Large intestine (tissue), 3 donors: ENCODE data around the gene PTPRD. TPM values are rescaled to one million over a fixed set of nuclear protein-coding genes. Genes with fewer than 3 reads are reported as not detected.

Experiments used
- DNase-seq, 2 donors: peaks; one replicate each; pipeline versions ENCODE4 v3.0.0 to v3.0.0-alpha.2; 2013
- H3K27ac ChIP-seq: one replicate; pipeline ENCODE4 v1.5.1; 2013; ENCODE audit warnings: low read length
- H3K27me3 ChIP-seq: 2 replicates; pipeline ENCODE4 v1.6.1; 2013; ENCODE audit warnings: low read length; ENCODE audit not compliant: control insufficient read depth, insufficient read depth
- H3K36me3 ChIP-seq: 2 replicates; pipeline ENCODE4 v1.6.1; 2013; ENCODE audit warnings: low read length; ENCODE audit not compliant: control insufficient read depth, insufficient read depth
- H3K4me1 ChIP-seq: one replicate; pipeline ENCODE4 v1.6.1; 2013; ENCODE audit warnings: low read length; ENCODE audit not compliant: control insufficient read depth, insufficient read depth
- H3K4me3 ChIP-seq: one replicate; pipeline ENCODE4 v1.5.1; 2013; ENCODE audit warnings: low read length
- H3K9me3 ChIP-seq: one replicate; pipeline ENCODE4 v1.6.1; 2013; ENCODE audit warnings: mild to moderate bottlenecking, low read depth, low read length, moderate library complexity; ENCODE audit not compliant: control insufficient read depth
- WGBS: methylation state at CpG from one replicate; pipeline ENCODE4 v1.1.5; 2013; ENCODE audit warnings: low lambda C conversion rate; ENCODE audit not compliant: insufficient coverage; 5-methylcytosine and 5-hydroxymethylcytosine counted together
- polyA plus RNA-seq: library from polyadenylated mRNA; unstranded; fragments of 120-200 nt; gene quantifications from one replicate; pipeline ENCODE4 v1.2.1, GENCODE V29; 2013

Gene PTPRD
- polyA plus RNA-seq, 1 donor: 12.0 TPM

GRCh38 chr9:10274988-10275387, 337.8 kb downstream of the PTPRD start:
- no peak overlapping the region for H3K27ac ChIP-seq
- no peaks in the 10 kb centered on the region for H3K9me3 ChIP-seq
- no peaks in the 10 kb centered on the region for H3K27me3 ChIP-seq
- DNase-seq: no peak
- no peaks in the 10 kb centered on the region for H3K4me1 ChIP-seq
- H3K36me3 ChIP-seq: no peaks in the 10 kb centered on the region
- H3K4me3 ChIP-seq: no peak overlapping the region
- 0% methylated on average over 1 of the region's 1 CpG for WGBS

GRCh38 chr9:10274175-10274574, 338.6 kb downstream of the PTPRD start:
- H3K4me3 ChIP-seq: no peak overlapping the region
- WGBS: 40% methylated on average over 1 of the region's 4 CpGs
- no peak overlapping the region for H3K27ac ChIP-seq
- H3K36me3 ChIP-seq: no peaks in the 10 kb centered on the region
- no peaks in the 10 kb centered on the region for H3K27me3 ChIP-seq
- no peak for DNase-seq
- no peaks in the 10 kb centered on the region for H3K9me3 ChIP-seq
- no peaks in the 10 kb centered on the region for H3K4me1 ChIP-seq

- DNase-seq: no peak
- no peak overlapping the region for H3K27ac ChIP-seq
- H3K27me3 ChIP-seq: no peaks in the 10 kb centered on the region
- H3K4me1 ChIP-seq: no peaks in the 10 kb centered on the region
- H3K4me3 ChIP-seq: no peak overlapping the region
- H3K9me3 ChIP-seq: no peaks in the 10 kb centered on the region
- H3K36me3 ChIP-seq: no peaks in the 10 kb centered on the region
Measured at GRCh38 chr9:10272830-10273229, 340.0 kb downstream of the PTPRD start.

- no peak overlapping the region for H3K27ac ChIP-seq
- no peaks in the 10 kb centered on the region for H3K9me3 ChIP-seq
- DNase-seq: no peak
- no peak overlapping the region for H3K4me3 ChIP-seq
- no peaks in the 10 kb centered on the region for H3K36me3 ChIP-seq
- no CpG with 5 or more reads among the region's 8 CpGs for whole genome bisulfite sequencing
- H3K27me3 ChIP-seq: no peaks in the 10 kb centered on the region
- H3K4me1 ChIP-seq: no peaks in the 10 kb centered on the region
Measured at GRCh38 chr9:10268531-10269485, 344.0 kb downstream of the PTPRD start.

DNA sequence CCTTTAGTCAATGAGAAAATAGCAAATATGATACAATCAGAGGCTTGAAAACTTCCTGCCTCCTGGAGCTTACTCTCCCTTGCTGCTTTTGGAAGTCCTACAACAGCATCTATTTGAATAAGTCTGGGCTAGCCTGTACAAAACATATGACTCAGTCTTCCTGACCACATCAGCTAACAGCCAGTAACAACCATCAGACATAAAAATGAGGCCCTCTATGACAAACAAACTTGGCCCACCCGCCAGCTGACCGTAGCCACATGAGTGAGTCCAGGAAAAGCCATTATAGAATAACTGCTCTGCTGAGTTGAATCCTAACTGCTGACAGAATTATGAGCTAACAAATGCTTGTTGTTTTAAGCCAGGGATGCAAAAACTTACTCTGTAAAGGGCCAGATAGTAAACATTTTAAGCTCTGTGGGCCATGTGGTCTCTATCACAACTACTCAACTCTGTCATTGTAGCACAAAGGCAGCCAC, 347.6 kb downstream of the PTPRD start:
- H3K27me3 ChIP-seq: no peaks in the 10 kb centered on the region
- peak in 1 of 2 donors; percentile 5 for DNase-seq
- H3K27ac ChIP-seq: no peak overlapping the region
- H3K9me3 ChIP-seq: no peaks in the 10 kb centered on the region
- no peaks in the 10 kb centered on the region for H3K4me1 ChIP-seq
- no peak overlapping the region for H3K4me3 ChIP-seq
- WGBS: no CpG with 5 or more reads among the region's 2 CpGs
- H3K36me3 ChIP-seq: no peaks in the 10 kb centered on the region

DNA sequence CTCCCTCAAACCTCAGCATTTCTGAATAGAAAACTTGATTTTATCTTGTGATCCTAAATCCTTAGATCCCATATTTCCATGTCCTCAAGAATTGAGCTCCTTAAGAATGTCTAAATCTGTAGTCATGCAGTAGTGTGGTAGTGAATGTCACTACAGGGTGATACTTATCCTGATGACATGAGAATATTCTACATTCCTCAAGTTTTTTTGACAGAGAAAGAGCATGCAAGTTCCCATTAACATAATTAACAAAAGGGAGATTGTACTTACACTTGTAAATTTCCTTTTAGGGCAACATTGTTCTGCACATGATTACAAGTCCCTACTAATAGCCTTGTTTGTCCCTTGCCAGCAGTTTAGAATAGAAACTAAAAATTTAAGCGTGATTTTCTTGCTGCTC, 352.3 kb downstream of the PTPRD start:
- H3K9me3 ChIP-seq: no peaks in the 10 kb centered on the region
- no peak overlapping the region for H3K4me3 ChIP-seq
- no peak for DNase-seq
- H3K27me3 ChIP-seq: no peaks in the 10 kb centered on the region
- H3K36me3 ChIP-seq: no peaks in the 10 kb centered on the region
- no peak overlapping the region for H3K27ac ChIP-seq
- WGBS: no CpG with 5 or more reads among the region's 1 CpG
- no peaks in the 10 kb centered on the region for H3K4me1 ChIP-seq

DNA sequence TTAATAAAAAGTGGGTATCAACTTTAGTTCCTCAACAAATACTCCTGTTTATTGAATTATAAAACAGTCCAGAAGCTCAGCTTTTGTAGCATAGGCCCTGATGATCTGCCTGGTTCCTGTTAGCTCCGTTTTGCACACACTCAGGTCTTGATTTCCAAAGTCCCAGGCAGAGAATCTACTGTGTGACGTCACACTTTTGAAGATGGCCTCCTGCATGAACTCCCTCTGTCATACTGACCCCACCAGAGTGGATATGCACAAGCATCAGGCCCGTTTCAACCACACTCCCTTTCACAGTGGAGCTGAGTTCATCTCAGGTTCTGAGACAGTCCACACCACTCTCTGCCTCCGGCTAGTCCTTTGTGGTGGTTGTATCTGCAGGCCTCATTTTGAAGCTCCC, 353.1 kb downstream of the PTPRD start:
- no peaks in the 10 kb centered on the region for H3K36me3 ChIP-seq

GRCh38 chr9:10255758-10256157, 357.0 kb downstream of the PTPRD start:
- Histone ChIP-seq H3K27me3 (no peaks in the 10 kb centered on the region), H3K36me3 (no peaks in the 10 kb centered on the region), H3K27ac (no peak overlapping the region), H3K4me1 (no peaks in the 10 kb centered on the region), H3K4me3 (no peak overlapping the region), H3K9me3 (no peaks in the 10 kb centered on the region)
- WGBS: no CpG with 5 or more reads among the region's 4 CpGs
- no peak for DNase-seq

More for the DNA sequence above, 353.1 kb downstream of the PTPRD start:
- Histone ChIP-seq H3K9me3 (no peaks in the 10 kb centered on the region), H3K4me3 (no peak overlapping the region), H3K27ac (no peak overlapping the region), H3K27me3 (no peaks in the 10 kb centered on the region), H3K4me1 (no peaks in the 10 kb centered on the region)
- no CpG with 5 or more reads among the region's 4 CpGs for WGBS
- DNase-seq: no peak

DNA sequence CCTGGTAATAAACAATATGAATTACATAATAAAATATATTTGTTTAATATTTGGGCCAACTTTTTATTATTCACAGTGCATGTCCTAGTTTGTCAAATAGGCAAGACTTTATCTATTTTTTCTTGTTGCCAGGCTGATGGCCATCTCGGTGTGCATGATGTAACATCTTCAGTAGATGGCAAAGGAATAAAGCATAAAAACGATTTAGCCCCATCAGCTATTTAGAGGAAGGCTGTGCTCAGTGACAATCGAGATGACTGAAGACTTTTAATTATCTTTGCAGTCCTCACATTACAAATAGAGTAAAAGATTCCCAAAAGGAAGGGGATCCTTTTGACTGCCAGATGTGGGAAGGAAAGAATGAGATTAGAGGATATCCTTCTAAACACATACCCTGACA, 358.5 kb downstream of the PTPRD start:
- H3K27me3 ChIP-seq: no peaks in the 10 kb centered on the region
- no peak overlapping the region for H3K27ac ChIP-seq
- no peak for DNase-seq
- WGBS: no CpG with 5 or more reads among the region's 3 CpGs
- H3K4me3 ChIP-seq: no peak overlapping the region
- H3K4me1 ChIP-seq: no peaks in the 10 kb centered on the region
- H3K9me3 ChIP-seq: no peaks in the 10 kb centered on the region
- H3K36me3 ChIP-seq: no peaks in the 10 kb centered on the region

DNA sequence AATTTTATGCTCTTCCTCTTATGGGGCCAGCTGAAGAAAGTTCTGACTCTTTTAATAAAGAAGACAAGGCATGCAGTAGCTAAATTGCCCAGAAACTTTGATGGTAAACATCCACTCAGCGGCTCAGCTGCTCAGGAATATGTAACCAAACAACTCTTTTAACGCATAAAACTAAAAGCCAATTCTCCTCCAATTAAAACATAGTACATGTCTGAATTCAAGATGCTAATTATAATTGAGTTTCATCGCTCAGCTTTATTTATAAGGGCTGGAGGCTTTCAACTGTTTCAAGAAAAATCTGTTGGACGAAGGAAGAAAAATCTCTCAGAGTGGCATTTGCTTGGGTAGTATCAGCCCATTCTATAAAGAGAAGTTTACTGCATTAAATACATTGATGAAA, 359.5 kb downstream of the PTPRD start:
- Histone ChIP-seq H3K27ac (no peak overlapping the region), H3K36me3 (no peaks in the 10 kb centered on the region), H3K4me3 (no peak overlapping the region), H3K27me3 (no peaks in the 10 kb centered on the region), H3K9me3 (no peaks in the 10 kb centered on the region), H3K4me1 (no peaks in the 10 kb centered on the region)
- DNase-seq: no peak
- WGBS: 100% methylated on average over 2 of the region's 4 CpGs

DNA sequence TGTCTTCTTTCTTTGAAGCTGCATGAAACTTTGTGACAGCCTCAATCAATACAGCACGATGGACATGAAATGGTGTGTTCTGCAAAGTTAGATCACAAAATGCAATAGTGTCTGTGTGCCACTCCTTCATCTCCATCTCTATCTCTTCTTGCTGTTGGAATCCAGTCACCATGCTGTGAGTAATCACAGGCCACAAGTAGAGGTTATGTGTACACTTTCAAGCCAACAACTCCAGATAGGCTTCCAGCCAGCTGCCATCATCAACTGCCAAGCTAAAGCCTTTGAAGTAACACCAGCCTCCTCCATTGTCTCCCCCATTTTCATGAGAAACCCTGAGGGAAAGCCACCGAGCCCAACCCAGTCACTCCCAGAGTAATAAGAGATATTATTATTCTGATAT, 360.6 kb downstream of the PTPRD start:
- no peak for DNase-seq
- Histone ChIP-seq H3K27ac (no peak overlapping the region), H3K4me1 (no peaks in the 10 kb centered on the region), H3K4me3 (no peak overlapping the region), H3K9me3 (no peaks in the 10 kb centered on the region), H3K27me3 (no peaks in the 10 kb centered on the region), H3K36me3 (no peaks in the 10 kb centered on the region)
- WGBS: no CpG with 5 or more reads among the region's 2 CpGs
